B cell (primary cell): Measurements from ENCODE around the gene HOXB1. TPM values are rescaled to one million over a fixed set of nuclear protein-coding genes. Genes with fewer than 3 reads are reported as not detected.

Experiments used
- ATAC-seq: fragments of 200-7000 bp; cut with Tn5 transposase; one replicate; pipeline ENCODE4 v1.10.0; 2021; ENCODE audit warnings: low read depth, mild to moderate bottlenecking, moderate number of reproducible peaks, moderate library complexity
- CTCF ChIA-PET: fragments of 350-600 bp; sonication (Branson Sonifier 250); formaldehyde crosslinking; loops from one replicate; lab custom pipeline; 2021; ENCODE audit warnings: antibody characterized with exemption, inconsistent platforms; lab: Charles Lee
- POLR2A ChIA-PET: fragments of 350-600 bp; sonication (Branson Sonifier 250); formaldehyde crosslinking; loops from one replicate; lab custom pipeline; 2021; ENCODE audit warnings: antibody characterized with exemption; lab: Charles Lee
- DNase-seq: peaks from one replicate; pipeline ENCODE4 v3.0.0; 2013
- H2AFZ ChIP-seq: 2 replicates; pipeline ENCODE4 v1.6.1; 2012; ENCODE audit warnings: mild to moderate bottlenecking, low read depth, low read length; ENCODE audit not compliant: insufficient read depth, poor library complexity, severe bottlenecking
- H3K27ac ChIP-seq, 2 donors: 1 replicate in 1 of 2; 2 replicates in 1 of 2; pipeline ENCODE4 v1.5.1; 2012 to 2013; ENCODE audit warnings: low read length in 2 of 2, mild to moderate bottlenecking in 2 of 2, moderate library complexity in 1 of 2
- H3K27me3 ChIP-seq, 4 experiments: fragments of 200-600 bp in 1 of 4; sonication (generic) in 1 of 4; replicated peaks in 1 of 4; 1 replicate in 2 of 4; 2 replicates in 2 of 4; pipeline versions ENCODE4 v1.6.1 to v1.7.0; 2013 to 2016; ENCODE audit warnings: low read length in 3 of 4, mild to moderate bottlenecking in 2 of 4, mixed read lengths in 1 of 4, moderate library complexity in 1 of 4; ENCODE audit not compliant: insufficient read depth in 4 of 4, control insufficient read depth in 3 of 4; ENCODE audit errors: control extremely low read depth in 1 of 4
- H3K36me3 ChIP-seq, 2 experiments: replicated peaks in 1 of 2; 1 replicate in 1 of 2; 2 replicates in 1 of 2; pipeline versions ENCODE4 v1.6.1 to v1.7.1; 2013; ENCODE audit warnings: low read length in 1 of 2; ENCODE audit not compliant: insufficient read depth in 2 of 2, control insufficient read depth in 1 of 2; ENCODE audit errors: control extremely low read depth in 1 of 2, extremely low read depth in 1 of 2
- H3K4me1 ChIP-seq, 2 donors: fragments of 200-600 bp in 1 of 2; sonication (generic) in 1 of 2; 1 replicate in 1 of 2; 2 replicates in 1 of 2; pipeline versions ENCODE4 v1.5.1 to v1.6.1; 2013 to 2017; ENCODE audit warnings: low read length in 2 of 2; ENCODE audit not compliant: control insufficient read depth in 2 of 2, insufficient read depth in 2 of 2
- H3K4me2 ChIP-seq: replicated peaks from 2 replicates; pipeline ENCODE3; 2012; ENCODE audit warnings: mild to moderate bottlenecking, low read depth, low read length; ENCODE audit not compliant: poor library complexity, severe bottlenecking
- H3K4me3 ChIP-seq, 5 experiments: fragments of 200-600 bp in 1 of 5; sonication (generic) in 1 of 5; 1 replicate in 3 of 5; 2 replicates in 2 of 5; pipeline versions ENCODE4 v1.5.1 to v1.7.0; 2011 to 2016; ENCODE audit warnings: low read length in 4 of 5, mild to moderate bottlenecking in 4 of 5, low read depth in 2 of 5, control low read depth in 1 of 5, moderate library complexity in 1 of 5; ENCODE audit not compliant: insufficient read depth in 1 of 5; ENCODE audit errors: control extremely low read depth in 1 of 5, extremely low read depth in 1 of 5
- H3K79me2 ChIP-seq: fragments of 200-600 bp; sonication (generic); one replicate; pipeline ENCODE4 v1.6.0; 2016; ENCODE audit warnings: low read length; ENCODE audit not compliant: control insufficient read depth, insufficient read depth
- H3K9ac ChIP-seq: fragments of 200-600 bp; sonication (generic); 2 replicates; pipeline ENCODE4 v1.6.1; 2017; ENCODE audit warnings: mild to moderate bottlenecking, low read length, moderate library complexity
- H3K9me3 ChIP-seq, 3 donors: one replicate each; pipeline versions ENCODE4 v1.6.1 to v1.7.1; 2013; ENCODE audit warnings: low read length in 2 of 3; ENCODE audit not compliant: control insufficient read depth in 2 of 3, insufficient read depth in 1 of 3; ENCODE audit errors: control extremely low read depth in 1 of 3
- H4K20me1 ChIP-seq: 2 replicates; pipeline ENCODE4 v1.6.0; 2012; ENCODE audit warnings: mild to moderate bottlenecking, low read length; ENCODE audit not compliant: insufficient read depth, control insufficient read depth, poor library complexity, severe bottlenecking
- H3K27ac Mint-ChIP-seq: one replicate; pipeline ENCODE4 v1.8.0; 2021; ENCODE audit warnings: mixed read lengths
- H3K27me3 Mint-ChIP-seq: one replicate; pipeline ENCODE4 v1.8.0; 2021; ENCODE audit warnings: mixed read lengths
- H3K4me1 Mint-ChIP-seq: one replicate; pipeline ENCODE4 v1.8.0; 2021; ENCODE audit warnings: mixed read lengths
- H3K4me3 Mint-ChIP-seq: one replicate; pipeline ENCODE4 v1.8.0; 2021; ENCODE audit warnings: mixed read lengths
- H3K9me3 Mint-ChIP-seq: one replicate; pipeline ENCODE4 v1.8.0; 2022; ENCODE audit warnings: mixed read lengths; ENCODE audit not compliant: insufficient read depth
- EZH2 ChIP-seq: IDR thresholded peaks from 2 replicates; pipeline ENCODE4 v1.6.1; 2012; ENCODE audit warnings: borderline replicate concordance, low read depth, mild to moderate bottlenecking, moderate library complexity, low read length; ENCODE audit not compliant: insufficient read depth, poor library complexity, severe bottlenecking
- WGBS: methylation state at CpG from one replicate; pipeline ENCODE4 v1.1.5; 2013; ENCODE audit warnings: missing lambda C conversion rate; ENCODE audit not compliant: insufficient coverage; 5-methylcytosine and 5-hydroxymethylcytosine counted together
- intact Hi-C: fragments of 100-400 bp; cut with micrococcal nuclease; formaldehyde crosslinking; loops from one replicate; pipeline ENCODE4 v1.10.0; 2022
- polyA plus RNA-seq: library from polyadenylated mRNA; depleted of rRNA; stranded (reverse); fragments of >200 nt; gene quantifications from 2 replicates; pipeline ENCODE4 v1.2.3, GENCODE V29; 2012
- total RNA-seq, 2 donors: library from RNA; stranded (reverse); fragments of 120-200 nt in 1 of 2; gene quantifications; 1 replicate in 1 of 2; 2 replicates in 1 of 2; pipeline versions ENCODE4 v1.2.3 to v1.2.4, GENCODE V29; 2013 to 2022
- TF ChIP-seq, protein P1 (sequence below): fragments of 200-600 bp; IDR thresholded peaks from one replicate; pipeline ENCODE4 v1.8.0; 2022; ENCODE audit warnings: antibody characterized with exemption, mild to moderate bottlenecking

Gene HOXB1
- total and polyA plus RNA-seq, 2 donors (not counting 1 experiment from before 2014, with no cell fraction given), result not detected

DNA sequence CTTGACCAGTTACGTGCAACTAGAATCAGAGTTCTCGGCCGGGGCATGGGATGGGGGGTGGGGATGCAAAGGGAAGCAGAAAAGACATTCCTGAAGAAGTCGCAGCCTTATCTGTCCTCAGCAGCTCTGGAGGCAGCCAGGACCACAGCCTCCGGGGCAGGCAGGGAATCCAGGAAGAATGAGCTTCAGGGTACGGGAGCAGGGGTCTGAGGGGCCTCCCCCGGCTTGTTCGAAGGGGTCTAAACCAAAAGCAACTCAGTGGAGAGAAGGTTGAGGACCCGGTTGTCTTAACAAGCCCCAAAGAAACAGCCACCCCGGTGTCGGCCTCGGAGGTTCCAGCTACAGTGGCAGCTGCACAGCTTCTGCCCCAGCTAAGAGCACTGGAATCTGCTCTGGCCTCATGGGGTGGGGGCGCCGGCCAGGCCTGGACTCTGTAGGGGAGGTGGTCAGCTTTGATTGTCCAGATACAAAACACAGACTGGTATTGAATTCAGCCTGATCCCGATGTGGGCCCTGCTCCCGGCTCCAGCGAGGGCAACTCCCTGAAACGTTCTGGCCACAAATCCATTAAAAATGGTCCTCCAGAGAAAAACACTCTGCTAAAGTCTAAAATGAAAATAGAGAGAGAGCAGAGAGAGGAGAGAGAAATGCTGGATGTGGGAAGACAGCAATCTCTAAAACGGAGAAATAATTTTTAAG lies 39.7 kb upstream of the HOXB1 start:
- ChIA-PET CTCF (interaction anchor here (0.9 kb wide), 1 partner anchor 234 kb away, joined by 4 read pairs; no protein-coding TSS in a partner anchor), POLR2A (no interaction called here)
- no peak overlapping the region for H3K4me3 Mint-ChIP-seq
- Histone ChIP-seq H3K79me2 (no peaks in the 10 kb centered on the region), H3K4me2 (no peak overlapping the region), H3K36me3 (no peaks in the 10 kb centered on the region), H3K9me3 (peaks cover 0 to 6% (median 0%) of the 10 kb centered on the region in 3 donors), H3K9ac (no peak overlapping the region), H4K20me1 (no peaks in the 10 kb centered on the region), H3K27me3 (peaks cover 0 to 47% (median 22%) of the 10 kb centered on the region in 4 experiments), H3K4me1 (peaks cover 5 to 8% of the 10 kb centered on the region in 2 donors), H3K27ac (no peak overlapping the region), H2AFZ (no peak overlapping the region), H3K4me3 (no peak overlapping the region)
- 67% methylated on average over 12 of the region's 19 CpGs for WGBS
- H3K27ac Mint-ChIP-seq, result no peak overlapping the region
- peaks cover 18% of the 10 kb centered on the region for H3K27me3 Mint-ChIP-seq
- H3K4me1 Mint-ChIP-seq, result peaks cover 8% of the 10 kb centered on the region
- DNase-seq (no peak), ATAC-seq (no peak)
- intact Hi-C loops, result no loop called here
- H3K9me3 Mint-ChIP-seq, result no peaks in the 10 kb centered on the region
- TF ChIP-seq, protein P1, sequence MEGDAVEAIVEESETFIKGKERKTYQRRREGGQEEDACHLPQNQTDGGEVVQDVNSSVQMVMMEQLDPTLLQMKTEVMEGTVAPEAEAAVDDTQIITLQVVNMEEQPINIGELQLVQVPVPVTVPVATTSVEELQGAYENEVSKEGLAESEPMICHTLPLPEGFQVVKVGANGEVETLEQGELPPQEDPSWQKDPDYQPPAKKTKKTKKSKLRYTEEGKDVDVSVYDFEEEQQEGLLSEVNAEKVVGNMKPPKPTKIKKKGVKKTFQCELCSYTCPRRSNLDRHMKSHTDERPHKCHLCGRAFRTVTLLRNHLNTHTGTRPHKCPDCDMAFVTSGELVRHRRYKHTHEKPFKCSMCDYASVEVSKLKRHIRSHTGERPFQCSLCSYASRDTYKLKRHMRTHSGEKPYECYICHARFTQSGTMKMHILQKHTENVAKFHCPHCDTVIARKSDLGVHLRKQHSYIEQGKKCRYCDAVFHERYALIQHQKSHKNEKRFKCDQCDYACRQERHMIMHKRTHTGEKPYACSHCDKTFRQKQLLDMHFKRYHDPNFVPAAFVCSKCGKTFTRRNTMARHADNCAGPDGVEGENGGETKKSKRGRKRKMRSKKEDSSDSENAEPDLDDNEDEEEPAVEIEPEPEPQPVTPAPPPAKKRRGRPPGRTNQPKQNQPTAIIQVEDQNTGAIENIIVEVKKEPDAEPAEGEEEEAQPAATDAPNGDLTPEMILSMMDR, result no peak
- no peak for TF ChIP-seq EZH2

DNA sequence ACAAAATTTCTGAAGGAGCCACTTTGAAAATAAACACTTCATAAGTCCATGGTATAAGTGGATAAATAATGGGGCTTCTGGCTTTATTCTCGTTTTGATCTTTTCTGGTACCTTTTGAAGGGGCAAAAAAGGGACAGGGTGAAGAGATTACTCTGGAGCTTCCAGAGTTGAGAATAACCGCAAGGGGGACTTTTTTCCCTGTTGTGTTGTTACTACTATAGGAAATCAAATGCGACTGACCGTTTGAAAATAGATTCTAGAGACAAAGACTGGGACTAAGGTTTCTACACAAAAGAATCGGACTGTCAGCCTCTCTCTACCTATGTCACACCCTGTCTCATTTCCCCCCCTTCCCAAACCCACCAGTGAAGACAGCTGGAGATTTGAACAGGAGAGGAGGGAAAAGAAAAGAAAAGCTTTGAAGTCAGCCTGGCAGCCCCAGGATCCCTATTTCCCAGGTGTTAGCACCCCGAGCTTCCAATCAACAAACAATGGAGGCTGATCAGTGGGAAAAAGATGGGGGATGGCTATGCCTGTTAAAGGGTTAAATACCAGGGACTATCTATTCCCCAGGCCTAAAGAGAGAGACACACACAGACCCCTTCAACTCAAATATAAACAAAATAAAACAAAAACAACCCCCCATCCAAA lies 39.0 kb upstream of the HOXB1 start:
- Histone ChIP-seq H2AFZ (no peak overlapping the region), H3K27me3 (peaks cover 0 to 53% (median 23%) of the 10 kb centered on the region in 4 experiments), H3K79me2 (no peaks in the 10 kb centered on the region), H3K9ac (no peak overlapping the region), H3K4me1 (peaks cover 5 to 8% of the 10 kb centered on the region in 2 donors), H3K4me3 (no peak overlapping the region), H4K20me1 (no peaks in the 10 kb centered on the region), H3K27ac (no peak overlapping the region), H3K4me2 (no peak overlapping the region), H3K9me3 (peaks cover 0 to 6% (median 0%) of the 10 kb centered on the region in 3 donors), H3K36me3 (no peaks in the 10 kb centered on the region)
- H3K4me1 Mint-ChIP-seq, result peaks cover 6% of the 10 kb centered on the region
- no peak overlapping the region for H3K4me3 Mint-ChIP-seq
- WGBS, result 100% methylated on average over 1 of the region's 6 CpGs
- no peak for TF ChIP-seq EZH2
- TF ChIP-seq, protein P1, result no peak
- intact Hi-C loops, result no loop called here
- ATAC-seq, result no peak
- ChIA-PET CTCF (interaction anchor here (0.6 to 0.9 kb wide), 2 partner anchors 22 to 234 kb away, joined by 4 to 5 read pairs; no protein-coding TSS in a partner anchor), POLR2A (no interaction called here)
- H3K9me3 Mint-ChIP-seq, result no peaks in the 10 kb centered on the region
- no peak for DNase-seq
- no peak overlapping the region for H3K27ac Mint-ChIP-seq
- H3K27me3 Mint-ChIP-seq, result peaks cover 20% of the 10 kb centered on the region
